T-helper 2 cell treated with Interferon-gamma antibody and Interleukin-4, amounts not matched to agents 100 ng/mL and 5 ng/mL, for 36 hours (primary cell): ENCODE measurements around the gene CMIP. TPM values are rescaled to one million over a fixed set of nuclear protein-coding genes. Genes with fewer than 3 reads are reported as not detected.

ENCODE experiments used
- intact Hi-C: fragments of 100-400 bp; cut with micrococcal nuclease; formaldehyde crosslinking; loops from one replicate; pipeline ENCODE4 v1.15.1; 2023
- total RNA-seq: library from RNA; stranded (reverse); gene quantifications from 2 replicates; pipeline ENCODE4 v1.2.3, GENCODE V29; 2022

CMIP gene
- total RNA-seq, 1 donor from 2014 or later, result 64.3 TPM

- intact Hi-C loops, result no loop called here
These were observed 263.8 kb downstream of the CMIP start for GRCh38 chr16:81708266-81709015.

- intact Hi-C loops, result no loop called here
These were observed 264.6 kb downstream of the CMIP start for GRCh38 chr16:81709016-81709900.

DNA sequence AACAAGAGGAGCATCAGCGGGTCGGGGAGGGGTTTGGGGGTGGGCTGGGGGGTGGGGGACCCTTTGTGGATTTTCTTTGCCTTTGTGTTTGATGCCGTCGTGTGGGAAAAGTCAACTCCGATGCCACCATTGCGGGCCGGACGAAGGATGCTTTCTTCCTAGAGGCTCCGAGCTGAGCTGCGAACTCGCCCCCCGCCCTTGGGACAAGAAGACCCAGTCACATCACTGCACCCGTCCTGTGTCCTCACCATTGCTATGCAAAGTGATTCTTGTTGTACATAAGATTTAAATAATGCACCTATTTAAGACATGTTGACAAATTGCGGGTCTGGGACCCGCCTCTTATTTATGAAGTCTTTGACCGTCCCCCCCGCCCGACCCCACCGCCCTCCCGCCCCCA is 265.4 kb downstream of the CMIP start:
- intact Hi-C loops, result no loop called here

GRCh38 chr16:81710596-81710995 is 266.0 kb downstream of the CMIP start:
- intact Hi-C loops, result no loop called here

DNA sequence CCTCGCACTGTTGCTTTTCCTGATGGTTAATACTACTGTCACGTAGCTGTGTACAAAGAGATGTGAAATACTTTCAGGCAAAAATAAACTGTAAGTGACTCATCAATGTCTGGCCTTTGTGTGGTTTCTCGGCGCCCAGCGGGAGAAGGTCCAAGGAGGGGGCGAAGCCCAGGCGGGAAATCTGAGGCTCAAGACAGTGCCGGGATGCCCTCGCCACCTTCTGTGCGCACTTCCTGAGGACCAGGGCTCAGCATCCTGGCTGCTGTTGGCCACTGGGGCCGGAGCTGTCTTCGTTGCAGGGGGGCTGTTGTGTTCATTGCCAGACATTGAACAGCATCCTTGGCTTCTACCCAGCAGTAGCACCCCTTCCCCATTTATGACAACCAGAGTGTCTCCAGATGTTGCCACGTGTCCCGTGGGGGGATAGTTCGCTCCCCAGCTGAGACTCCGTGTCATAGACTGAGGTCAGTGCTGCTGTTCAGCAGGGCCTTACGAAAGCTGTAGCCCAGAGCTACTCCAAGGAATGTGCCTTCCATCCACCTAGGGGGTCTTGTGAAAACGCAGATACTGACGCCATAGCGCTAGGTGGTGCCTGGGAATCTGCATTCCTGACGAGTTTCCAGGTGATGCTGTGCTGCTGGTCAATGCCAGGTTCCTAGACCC is 267.2 kb downstream of the CMIP start:
- intact Hi-C loops, result no loop called here

GRCh38 chr16:81712681-81713080 is 268.1 kb downstream of the CMIP start:
- intact Hi-C loops, result no loop called here

DNA sequence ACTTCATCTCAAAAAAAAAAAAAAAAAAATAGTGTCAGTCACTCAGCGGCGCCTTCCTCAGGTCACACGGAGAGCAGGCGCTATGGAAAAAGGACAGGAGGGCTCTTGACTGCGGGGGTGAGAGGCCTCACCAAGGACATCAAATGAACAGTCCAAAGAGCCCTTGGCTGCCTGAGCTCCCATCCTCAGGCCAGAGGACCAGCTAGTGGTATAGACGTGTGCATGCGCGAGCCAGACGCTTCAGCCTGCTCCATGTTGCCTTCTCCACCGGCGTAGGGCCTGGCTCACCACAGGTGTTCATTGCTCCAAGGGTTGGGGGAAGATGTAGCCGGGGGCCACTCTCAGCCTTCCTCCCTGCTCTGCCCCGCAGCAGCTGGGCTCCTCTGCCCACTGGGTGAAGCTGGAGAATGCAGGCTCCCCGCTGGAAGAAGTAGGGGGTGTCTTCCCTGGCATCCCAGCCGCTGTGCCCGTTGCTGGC is 268.7 kb downstream of the CMIP start:
- intact Hi-C loops, result no loop called here

DNA sequence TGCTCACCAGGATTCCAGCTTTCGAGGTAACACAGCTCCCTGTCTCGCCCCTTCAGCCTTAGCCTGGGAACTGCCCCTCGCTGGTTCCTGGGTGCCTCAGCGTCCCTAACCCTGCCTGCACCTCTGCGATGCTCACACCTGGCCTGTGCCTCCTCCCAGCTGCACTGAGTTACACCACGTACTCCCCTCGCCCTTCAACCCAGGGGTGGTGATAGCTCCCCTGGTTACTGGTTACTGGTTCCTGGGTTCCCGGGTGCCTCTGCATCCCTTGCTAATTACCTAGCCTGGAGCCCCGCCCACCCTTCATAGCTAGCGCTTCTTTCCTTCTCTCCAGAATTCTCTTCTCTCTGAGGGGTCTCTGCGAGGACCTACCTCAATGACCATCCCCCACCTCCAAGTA is 269.2 kb downstream of the CMIP start:
- intact Hi-C loops, result no loop called here

GRCh38 chr16:81714583-81714982 is 270.0 kb downstream of the CMIP start:
- intact Hi-C loops, result no loop called here

- intact Hi-C loops, result loop anchor here (5.0 kb wide), 1 partner anchor 83 kb away; no protein-coding TSS in a partner anchor
These were observed 271.0 kb downstream of the CMIP start for GRCh38 chr16:81715358-81716196.

DNA sequence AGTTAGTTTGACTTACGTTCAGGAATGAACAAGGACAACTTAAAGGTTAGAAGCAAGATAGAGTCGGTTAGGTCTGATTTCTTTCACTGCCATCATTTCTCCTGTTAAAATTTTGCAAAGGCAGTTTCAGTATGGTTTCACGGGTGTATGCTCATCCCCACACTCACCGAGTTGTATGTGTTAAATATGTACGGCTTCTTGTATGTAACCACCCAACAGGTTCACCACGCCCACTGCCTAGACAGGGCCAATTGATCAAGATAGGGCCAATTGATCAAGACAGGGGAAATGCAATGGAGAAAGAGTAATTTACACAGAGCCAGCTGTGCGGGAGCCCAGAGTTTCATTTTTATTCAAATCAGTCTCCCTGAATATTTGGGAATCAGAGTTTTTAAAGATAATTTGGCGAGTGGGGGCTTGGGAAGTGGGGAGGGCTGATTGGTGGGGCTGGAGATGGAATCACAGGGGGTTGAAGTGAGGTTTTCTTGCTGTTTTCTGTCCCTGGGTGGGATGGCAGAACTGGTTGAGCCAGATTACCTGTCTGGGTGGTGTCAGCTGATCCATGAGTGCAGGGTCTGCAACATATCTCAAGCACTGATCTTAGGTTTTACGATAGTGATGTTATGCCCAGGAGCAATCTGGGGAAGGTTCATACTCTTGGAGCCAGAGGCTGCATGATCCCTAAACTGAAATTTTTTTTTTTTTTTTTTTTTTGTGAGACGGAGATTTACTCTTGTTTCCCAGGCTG is 272.0 kb downstream of the CMIP start:
- intact Hi-C loops, result loop anchor here (5.0 kb wide), 1 partner anchor 84 kb away; no protein-coding TSS in a partner anchor

DNA sequence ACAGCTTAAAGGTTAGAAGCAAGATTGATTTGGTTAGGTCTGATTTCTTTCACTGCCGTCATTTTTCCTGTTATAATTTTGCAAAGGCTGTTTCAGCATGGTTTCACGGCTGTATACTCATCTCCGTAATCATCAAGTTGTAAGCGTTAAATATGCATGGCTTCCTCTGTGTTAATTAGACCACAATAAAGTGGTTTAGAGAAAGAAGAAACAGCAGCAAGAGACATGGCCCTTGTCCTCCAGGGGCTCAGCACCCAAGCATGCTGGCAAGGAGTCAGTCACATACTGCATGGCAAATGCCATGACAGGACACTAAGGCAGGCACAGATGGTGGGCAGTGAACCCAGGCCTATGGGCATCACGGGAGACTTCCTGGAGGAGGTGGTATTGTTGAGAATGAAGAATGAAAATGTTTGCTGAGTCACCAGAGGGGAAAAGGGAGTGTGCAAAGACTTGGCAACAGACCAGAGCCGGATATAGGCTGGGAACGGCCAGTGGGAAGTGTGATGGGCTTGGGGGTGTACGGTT is 273.1 kb downstream of the CMIP start:
- intact Hi-C loops, result loop anchor here (5.0 kb wide), 1 partner anchor 85 kb away; no protein-coding TSS in a partner anchor

DNA sequence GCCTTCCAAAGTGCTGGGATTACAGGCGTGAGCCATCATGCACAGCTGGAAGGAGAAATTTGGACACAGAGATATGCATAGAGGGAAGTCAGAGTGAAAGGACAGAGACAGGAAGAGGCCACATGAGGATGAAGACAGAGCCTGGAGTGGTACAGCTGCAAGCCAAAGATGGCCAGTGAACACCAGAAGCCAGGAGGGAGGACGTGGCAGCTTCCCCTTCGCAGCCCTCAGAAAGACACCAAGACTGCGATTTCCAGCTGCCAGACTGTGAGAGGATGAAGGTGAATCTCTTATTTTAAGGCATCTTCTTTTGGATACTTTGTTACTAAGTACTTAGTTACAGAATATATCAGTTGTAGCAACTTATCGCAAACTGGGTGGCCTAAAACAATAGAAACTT is 274.0 kb downstream of the CMIP start:
- intact Hi-C loops, result loop anchor here (5.0 kb wide), 1 partner anchor 86 kb away; no protein-coding TSS in a partner anchor

GRCh38 chr16:81719993-81720392 is 275.4 kb downstream of the CMIP start:
- intact Hi-C loops, result loop anchor here (5.0 kb wide), 2 partner anchors 88 to 513 kb away; no protein-coding TSS in a partner anchor

GRCh38 chr16:81720973-81721906 is 276.6 kb downstream of the CMIP start:
- intact Hi-C loops, result loop anchor here (5.0 kb wide), 1 partner anchor 514 kb away; no protein-coding TSS in a partner anchor

DNA sequence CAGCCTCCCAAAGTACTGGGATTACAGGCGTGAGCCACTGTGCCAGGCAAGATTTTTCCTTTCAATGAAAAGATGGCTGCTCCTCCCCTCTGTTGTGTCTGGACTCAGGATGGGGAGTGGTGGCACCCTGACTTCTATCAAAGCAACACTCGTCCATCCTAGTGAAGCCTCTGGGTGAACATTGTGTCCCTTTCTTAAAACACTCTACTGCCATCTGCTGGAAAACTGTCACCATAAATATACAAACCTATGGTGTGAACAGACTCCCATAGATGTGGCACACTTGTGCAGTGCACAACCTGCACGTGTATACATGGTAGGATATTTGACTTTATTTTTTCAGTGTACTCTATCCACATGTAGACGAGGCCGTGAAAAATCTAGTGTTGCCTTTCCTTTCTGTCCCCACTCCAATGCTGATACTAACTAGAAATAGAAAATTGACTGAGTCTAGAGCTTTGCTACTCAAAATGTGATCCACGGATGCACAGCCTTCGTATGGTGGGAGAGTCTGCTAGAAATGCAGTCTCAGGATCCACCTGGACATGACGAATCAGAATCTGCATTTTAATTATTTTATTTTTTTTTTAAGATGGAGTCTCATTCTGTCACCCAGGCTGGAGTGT is 278.6 kb downstream of the CMIP start:
- intact Hi-C loops, result loop anchor here (1.0 to 5.0 kb wide), 4 partner anchors 100 to 516 kb away; no protein-coding TSS in a partner anchor

DNA sequence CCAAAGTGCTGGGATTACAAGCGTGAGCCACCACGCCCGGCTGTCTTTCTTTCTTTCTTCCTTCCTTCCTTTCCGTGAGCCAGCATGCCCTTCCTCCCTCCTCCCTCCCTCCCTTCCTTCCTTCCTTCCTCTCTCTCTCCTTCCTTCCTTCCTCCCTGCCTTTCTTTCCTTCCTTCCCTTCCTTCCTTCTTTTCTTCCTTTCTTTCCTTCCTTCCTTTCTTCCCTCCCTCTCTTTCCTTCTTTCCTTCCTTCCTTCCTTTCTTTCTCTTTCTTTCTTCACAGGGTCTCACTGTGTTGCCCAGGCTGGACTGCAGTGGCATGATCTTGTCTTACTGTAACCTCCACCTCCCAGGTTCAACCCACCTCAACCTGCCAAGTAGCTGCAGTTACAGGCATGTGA is 283.8 kb downstream of the CMIP start:
- intact Hi-C loops, result no loop called here

DNA sequence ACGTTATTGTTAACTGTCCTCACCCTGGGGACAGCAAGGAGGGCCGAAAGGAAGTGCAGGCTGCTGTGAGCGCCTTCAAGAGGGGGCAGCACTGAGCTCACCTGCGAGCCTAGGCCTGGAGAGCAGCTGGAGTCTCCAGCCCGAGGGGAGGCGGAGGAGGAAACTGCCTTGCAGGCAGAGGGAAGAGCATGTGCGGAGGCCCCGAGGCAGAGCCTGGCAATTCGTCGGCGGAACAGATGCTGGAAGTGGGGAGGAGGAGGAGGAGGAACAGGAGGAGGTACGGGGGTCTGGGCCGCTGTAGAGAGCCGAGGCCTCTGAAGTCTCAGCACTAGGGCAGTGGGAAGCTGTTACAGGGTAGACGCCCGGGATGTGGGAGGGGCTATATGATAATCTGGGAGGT is 284.8 kb downstream of the CMIP start:
- intact Hi-C loops, result no loop called here
